Activated CD4-positive, alpha-beta T cell treated with anti-CD3 and anti-CD28 coated beads, Interleukin-2, amount 50 U/mL, for 48 hours (primary cell): Measurements from ENCODE around the gene GRID1.

ENCODE experiments used
- DNase-seq, 2 experiments: peaks; one replicate each; pipeline ENCODE4 v3.0.0-alpha.2; 2020

Gene GRID1

DNA sequence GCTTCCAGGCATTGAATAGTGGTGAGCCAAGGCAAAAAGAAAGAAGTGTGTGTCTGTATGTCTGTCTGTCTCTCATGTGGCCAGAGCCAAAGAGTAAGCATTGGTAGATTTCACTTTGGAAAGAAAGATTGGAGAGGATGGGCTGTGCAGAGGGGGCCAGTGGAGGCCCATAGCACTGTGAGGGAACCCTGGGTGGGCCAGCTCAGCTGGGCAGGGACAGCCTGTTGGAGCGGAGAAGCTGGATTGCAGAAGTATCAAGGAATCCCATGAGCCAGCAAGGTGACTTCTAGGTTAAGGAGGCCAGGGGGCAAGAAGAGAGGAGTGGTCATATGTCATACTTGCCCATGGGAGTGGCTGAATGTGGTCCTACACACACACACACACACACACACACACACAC lies 1.5 kb upstream of the GRID1 start:
- no peak for DNase-seq

DNA sequence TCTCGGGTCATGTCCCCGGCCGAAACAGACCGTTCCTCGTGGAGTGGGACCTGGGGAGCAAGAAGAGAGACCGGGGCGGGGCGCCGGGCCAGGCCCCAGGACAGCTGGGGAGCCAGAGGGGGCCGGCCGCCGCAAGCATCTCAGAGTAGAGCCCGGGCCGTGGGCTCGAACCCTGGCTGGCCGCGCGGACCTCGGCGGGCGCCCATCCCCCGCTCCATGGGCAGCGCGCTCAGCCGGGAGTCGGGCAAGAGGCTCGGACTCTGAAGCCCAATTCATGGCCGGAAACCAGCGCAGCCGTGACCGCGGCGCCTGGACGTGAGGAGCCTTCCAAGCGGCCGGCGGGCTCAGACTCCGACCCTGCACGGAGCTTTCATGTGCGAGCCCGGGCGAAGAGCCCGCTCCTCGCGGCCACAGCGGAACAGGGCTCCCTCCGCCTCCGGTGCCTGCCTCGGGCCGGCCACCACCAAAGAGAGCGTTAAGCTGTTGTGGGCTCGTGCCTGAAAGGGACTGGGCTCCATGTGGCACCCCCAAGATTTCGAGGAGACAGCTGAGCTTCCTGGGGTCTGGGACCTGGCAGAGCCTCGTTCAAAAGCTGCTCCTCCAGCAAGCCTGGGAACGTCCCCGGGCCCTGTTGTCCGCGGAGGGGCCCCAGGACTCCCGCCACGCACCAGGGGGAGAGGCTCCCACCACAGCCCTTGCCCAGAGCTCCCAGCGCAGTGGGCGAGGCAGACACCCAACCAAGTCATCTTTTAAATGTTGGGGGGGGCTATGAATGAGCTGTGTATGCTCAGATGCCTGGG lies 757 bp upstream of the GRID1 start:
- no peak for DNase-seq

GRCh38 chr10:86366902-86367151 lies 232 bp upstream of the GRID1 start:
- no peak for DNase-seq

- peak in 1 of 2 experiments; percentile 20 for DNase-seq
Observed at GRCh38 chr10:86365346-86366032, 1.1 kb downstream of the GRID1 start.

GRCh38 chr10:86364491-86365345 lies 1.9 kb downstream of the GRID1 start:
- DNase-seq = peak in 1 of 2 experiments; percentile 12

DNA sequence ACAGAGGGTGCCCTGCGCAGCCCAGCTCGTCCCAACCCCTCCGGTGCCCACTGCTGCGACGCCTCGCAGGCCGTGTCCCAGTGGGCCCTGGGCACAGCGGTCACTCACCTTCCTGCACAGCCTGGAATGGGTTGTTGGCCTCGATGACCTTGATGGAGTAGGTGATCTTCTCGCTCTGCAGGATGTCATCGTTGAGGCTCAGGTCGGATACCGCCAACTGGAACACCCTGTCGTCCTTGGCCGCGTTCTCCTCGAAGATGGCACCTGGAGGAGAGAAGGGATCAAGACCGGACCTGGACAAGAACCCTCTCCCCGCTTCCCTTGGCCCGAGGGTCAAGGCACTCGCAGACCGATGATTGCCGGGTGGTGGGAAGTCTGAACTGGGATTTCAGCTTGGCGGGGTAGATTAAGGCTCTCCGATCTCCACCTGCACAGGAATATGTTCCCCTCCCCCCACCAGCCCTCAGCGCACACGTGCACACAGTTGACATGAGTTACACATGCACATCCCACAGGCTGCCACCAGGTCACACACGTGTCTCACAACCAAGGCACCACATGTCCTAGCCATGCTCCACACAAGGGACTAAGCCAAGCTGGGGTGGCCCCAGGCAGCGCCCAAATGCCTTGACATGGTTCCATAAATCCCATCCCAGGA lies 2.6 kb downstream of the GRID1 start:
- no peak for DNase-seq

- DNase-seq = peak in 1 of 2 experiments; percentile 19
Observed at GRCh38 chr10:86363184-86363832, 3.3 kb downstream of the GRID1 start.

GRCh38 chr10:86362586-86363183 lies 3.9 kb downstream of the GRID1 start:
- DNase-seq = no peak

- DNase-seq = no peak
Observed at GRCh38 chr10:86362129-86362527, 4.5 kb downstream of the GRID1 start.

- no peak for DNase-seq
Observed at GRCh38 chr10:86361156-86362128, 5.2 kb downstream of the GRID1 start.

- DNase-seq = no peak
Observed at GRCh38 chr10:86360657-86361056, 5.9 kb downstream of the GRID1 start.

DNA sequence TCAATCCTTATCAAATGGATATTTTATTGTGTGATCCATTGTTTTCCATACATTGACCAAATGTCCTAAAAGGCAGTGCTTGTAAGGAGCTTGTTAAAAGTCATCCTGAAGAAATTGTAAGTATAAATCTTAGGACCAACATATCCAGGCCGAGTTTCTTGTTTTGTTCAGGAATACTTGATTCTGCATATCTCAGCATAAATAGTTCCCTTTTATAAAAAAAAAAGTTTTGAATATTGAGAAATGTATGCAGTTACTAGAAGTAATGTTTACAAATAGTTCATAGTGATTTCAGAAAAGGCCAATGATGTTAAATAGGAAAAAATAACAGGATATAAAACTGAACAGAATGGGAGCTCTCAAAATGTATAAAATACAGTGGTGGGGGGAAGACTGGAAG lies 6.6 kb downstream of the GRID1 start:
- DNase-seq = no peak

- DNase-seq = no peak
Observed at GRCh38 chr10:86359111-86359510, 7.5 kb downstream of the GRID1 start.

DNA sequence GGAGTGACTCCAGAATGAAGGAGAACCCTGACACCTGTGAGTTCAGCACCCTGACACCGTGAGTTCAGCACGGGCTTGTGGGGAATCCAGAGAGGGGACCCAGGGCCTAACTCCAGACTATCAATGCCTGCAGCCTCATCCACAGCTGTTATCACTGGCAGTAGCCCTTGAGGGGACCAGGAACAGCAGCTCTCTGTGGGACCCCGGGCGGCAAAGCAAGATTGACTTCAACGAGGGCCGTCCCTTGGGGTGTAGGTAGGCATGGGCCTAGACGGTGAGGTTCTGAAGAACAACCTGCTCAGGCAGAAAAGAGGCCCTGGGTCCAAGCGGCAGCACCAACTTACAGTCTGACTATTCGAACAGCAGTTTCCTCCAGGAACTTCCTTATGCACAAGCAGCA lies 8.9 kb downstream of the GRID1 start:
- DNase-seq = no peak

DNA sequence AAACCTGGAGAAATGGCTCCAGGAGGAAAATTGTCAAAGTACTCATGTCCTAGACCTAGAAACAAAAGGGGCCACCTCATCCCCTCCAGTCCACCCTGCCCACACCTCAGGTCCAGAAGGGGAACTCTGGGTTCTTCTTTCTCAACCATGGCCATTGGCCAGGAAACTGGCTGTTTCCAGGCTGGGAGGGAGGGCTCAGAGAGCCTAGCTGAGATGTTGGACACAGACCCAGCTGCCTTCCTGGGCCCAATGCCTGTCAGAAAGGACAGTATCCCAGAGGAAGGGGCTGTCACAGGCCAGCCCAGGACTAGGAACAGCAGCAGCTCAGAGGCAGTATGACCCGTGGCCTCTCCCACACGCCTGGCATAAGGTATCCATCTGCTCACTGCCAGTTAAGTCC lies 9.6 kb downstream of the GRID1 start:
- DNase-seq = no peak

DNA sequence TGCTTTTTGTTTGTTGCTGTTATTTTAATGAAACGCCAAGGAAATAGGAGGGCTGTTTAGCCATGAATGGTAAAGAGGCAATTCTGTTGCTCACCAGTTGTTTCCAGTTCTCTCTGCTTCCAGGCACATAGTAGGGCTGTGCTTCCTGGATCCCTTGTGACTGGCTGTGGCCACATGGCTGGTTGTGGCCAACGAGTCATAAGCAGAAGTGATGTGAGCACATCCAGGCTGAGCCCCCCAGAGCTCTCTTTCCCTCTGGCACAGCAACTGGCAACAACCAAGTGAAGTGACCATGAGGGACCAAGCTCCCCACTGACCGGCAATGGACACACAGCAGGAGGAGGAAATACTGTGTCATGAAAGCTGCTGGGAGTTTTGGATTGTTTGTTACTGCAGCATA lies 10.3 kb downstream of the GRID1 start:
- DNase-seq = no peak

DNA sequence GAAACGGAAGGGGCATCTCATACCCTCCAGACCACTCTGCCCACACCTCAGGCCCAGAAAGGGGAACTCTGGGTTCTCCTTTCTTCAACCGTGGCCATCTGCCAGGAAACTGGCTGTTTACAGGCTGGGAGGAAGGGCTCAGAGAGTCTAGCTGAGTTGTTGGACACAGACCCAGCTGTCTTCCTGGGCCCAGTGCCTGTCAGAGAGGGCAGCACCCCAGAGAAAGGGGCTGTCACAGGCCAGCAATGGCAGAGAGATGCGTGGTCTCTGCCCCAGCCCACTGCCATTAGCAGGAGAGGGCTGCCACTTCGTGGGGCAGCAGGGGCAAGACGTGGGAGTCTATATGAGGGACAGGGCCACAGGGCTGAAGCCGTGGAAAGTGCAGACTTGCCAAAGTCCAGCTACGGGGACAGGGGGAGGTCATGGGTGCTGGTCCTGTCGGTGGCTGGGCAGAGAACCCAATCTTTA lies 11.0 kb downstream of the GRID1 start:
- no peak for DNase-seq

DNA sequence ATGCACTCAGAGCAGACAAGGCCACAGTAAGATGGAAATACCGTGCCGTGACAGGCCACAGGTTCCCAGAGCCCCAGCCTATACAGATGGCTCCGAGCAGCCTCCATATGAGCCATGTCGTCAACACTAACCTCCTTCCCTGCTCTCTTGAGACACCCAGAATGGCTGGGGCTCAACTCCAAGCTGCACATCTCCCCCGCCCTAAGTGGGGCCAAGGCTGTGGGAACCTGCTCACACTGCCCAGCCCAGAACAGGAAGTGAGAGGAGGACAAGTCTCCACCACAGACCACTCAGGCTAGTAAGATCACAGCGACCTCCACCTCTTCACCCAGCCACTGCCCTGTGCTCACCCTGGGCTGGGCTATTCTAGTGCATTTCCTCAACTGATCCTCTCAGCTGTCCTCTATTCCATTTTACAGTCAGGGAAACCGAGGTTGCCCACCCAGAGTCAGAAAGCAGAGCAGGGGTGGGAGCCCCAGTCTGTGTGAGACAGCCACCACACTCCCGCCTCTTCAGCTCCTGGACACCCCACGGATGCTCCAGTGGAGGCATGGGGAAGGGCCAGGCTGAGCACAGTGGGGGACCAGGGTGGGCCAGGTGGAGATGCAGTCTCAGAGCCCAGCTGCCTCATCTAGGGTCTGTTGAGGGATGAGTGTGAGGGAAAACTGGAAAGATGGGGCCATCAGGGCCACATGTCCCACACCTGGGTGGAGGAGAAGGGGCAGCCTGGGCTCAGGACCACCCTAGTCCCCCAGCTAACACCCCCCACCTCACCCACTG lies 11.6 kb downstream of the GRID1 start:
- DNase-seq = no peak

GRCh38 chr10:86353506-86354485 lies 12.8 kb downstream of the GRID1 start:
- no peak for DNase-seq
